Suprapubic skin (tissue), 4 donors: ENCODE measurements around the gene TCF12.

Experiments used
- CTCF ChIP-seq, 2 donors: fragments of 200-600 bp in 1 of 2; fragments of 450-650 bp in 1 of 2; sonication (generic) in 1 of 2; IDR thresholded peaks; one replicate each; pipeline ENCODE4 v1.5.1; 2016 to 2019; ENCODE audit warnings: antibody characterized with exemption in 2 of 2, mild to moderate bottlenecking in 1 of 2, moderate library complexity in 1 of 2
- EP300 ChIP-seq: sonication (generic); formaldehyde crosslinking; IDR thresholded peaks from one replicate; pipeline ENCODE4 v1.6.1; 2017; ENCODE audit warnings: antibody characterized with exemption
- POLR2A ChIP-seq, 2 donors: fragments of 450-650 bp; IDR thresholded peaks; one replicate each; pipeline ENCODE4 v1.6.1; 2017; ENCODE audit warnings: antibody characterized with exemption in 2 of 2, mild to moderate bottlenecking in 2 of 2, moderate library complexity in 2 of 2
- POLR2AphosphoS5 ChIP-seq, 3 donors: sonication (generic); formaldehyde crosslinking; IDR thresholded peaks; one replicate each; pipeline ENCODE4 v1.6.1; 2017; ENCODE audit warnings: antibody characterized with exemption in 3 of 3

GRCh38 chr15:57150066-57150865, 231.8 kb downstream of the TCF12 start:
- TF ChIP-seq POLR2A (IDR thresholded peaks at IDR 0.05) = no peak
- TF ChIP-seq CTCF (IDR thresholded peaks at IDR 0.05) = no peak
- TF ChIP-seq POLR2AphosphoS5 (IDR thresholded peaks at IDR 0.05) = no peak
- no peak for TF ChIP-seq EP300
